DOHH2 (cell line): Measurements from ENCODE around the gene TEDDM1.

Experiments
- H3F3A ChIP-seq: fragments of 200-600 bp; sonication (generic), shearing (Covaris generic); 2 replicates; pipeline ENCODE4 v1.6.0; 2016; ENCODE audit warnings: antibody characterized with exemption, mild to moderate bottlenecking; ENCODE audit not compliant: control insufficient read depth, insufficient read depth
- H3K27ac ChIP-seq: fragments of 200-600 bp; sonication (generic); 2 replicates; pipeline ENCODE4 v1.5.1; 2014; ENCODE audit warnings: low read depth, mild to moderate bottlenecking, low read length, moderate library complexity
- H3K27me3 ChIP-seq: fragments of 200-600 bp; sonication (generic); 2 replicates; pipeline ENCODE4 v1.6.1; 2014; ENCODE audit warnings: mild to moderate bottlenecking, low read length, mixed read lengths; ENCODE audit not compliant: control insufficient read depth
- H3K36me3 ChIP-seq: fragments of 200-600 bp; sonication (generic); 2 replicates; pipeline ENCODE4 v1.6.1; 2014; ENCODE audit warnings: mild to moderate bottlenecking, low read length, moderate library complexity, mixed read lengths; ENCODE audit not compliant: control insufficient read depth
- H3K4me1 ChIP-seq: fragments of 200-600 bp; sonication (generic); 2 replicates; pipeline ENCODE4 v1.6.1; 2014; ENCODE audit warnings: mild to moderate bottlenecking, low read length, mixed read lengths; ENCODE audit not compliant: control insufficient read depth
- H3K4me2 ChIP-seq: fragments of 200-600 bp; sonication (generic); 2 replicates; pipeline ENCODE4 v1.6.0; 2014; ENCODE audit warnings: mild to moderate bottlenecking, low read length, moderate library complexity
- H3K4me3 ChIP-seq: fragments of 200-600 bp; sonication (generic); 2 replicates; pipeline ENCODE4 v1.5.1; 2014; ENCODE audit warnings: mild to moderate bottlenecking, low read length, mixed read lengths
- H3K79me2 ChIP-seq: fragments of 200-600 bp; sonication (generic); 2 replicates; pipeline ENCODE4 v1.6.1; 2014; ENCODE audit warnings: mild to moderate bottlenecking, low read length, mixed read lengths; ENCODE audit not compliant: control insufficient read depth
- H3K9me2 ChIP-seq: fragments of 200-600 bp; sonication (generic); replicated peaks from 2 replicates; pipeline ENCODE4 v1.6.1; 2014; ENCODE audit warnings: mild to moderate bottlenecking, low read length, mixed read lengths; ENCODE audit not compliant: control insufficient read depth
- H3K9me3 ChIP-seq: fragments of 200-600 bp; sonication (generic); 2 replicates; pipeline ENCODE4 v1.6.1; 2014; ENCODE audit warnings: antibody characterized with exemption, low read length, mixed read lengths; ENCODE audit not compliant: control insufficient read depth, insufficient read depth
- H4K20me1 ChIP-seq: fragments of 200-600 bp; sonication (generic); 2 replicates; pipeline ENCODE4 v1.6.0; 2014; ENCODE audit warnings: low read depth, mild to moderate bottlenecking, antibody characterized with exemption, low read length, moderate library complexity; ENCODE audit not compliant: control insufficient read depth, insufficient read depth
- EZH2phosphoT487 ChIP-seq: fragments of 200-600 bp; sonication (generic); IDR thresholded peaks from 2 replicates; pipeline ENCODE4 v1.6.1; 2017; ENCODE audit warnings: borderline replicate concordance, mild to moderate bottlenecking, antibody characterized with exemption, low read length, moderate library complexity, mixed read lengths
- TF ChIP-seq, protein P1 (sequence below): fragments of 200-600 bp; sonication (generic); IDR thresholded peaks from one replicate; pipeline ENCODE4 v1.5.1; 2014; ENCODE audit warnings: antibody characterized with exemption, mild to moderate bottlenecking, low read depth, low read length; ENCODE audit not compliant: poor library complexity, severe bottlenecking

Gene TEDDM1

DNA sequence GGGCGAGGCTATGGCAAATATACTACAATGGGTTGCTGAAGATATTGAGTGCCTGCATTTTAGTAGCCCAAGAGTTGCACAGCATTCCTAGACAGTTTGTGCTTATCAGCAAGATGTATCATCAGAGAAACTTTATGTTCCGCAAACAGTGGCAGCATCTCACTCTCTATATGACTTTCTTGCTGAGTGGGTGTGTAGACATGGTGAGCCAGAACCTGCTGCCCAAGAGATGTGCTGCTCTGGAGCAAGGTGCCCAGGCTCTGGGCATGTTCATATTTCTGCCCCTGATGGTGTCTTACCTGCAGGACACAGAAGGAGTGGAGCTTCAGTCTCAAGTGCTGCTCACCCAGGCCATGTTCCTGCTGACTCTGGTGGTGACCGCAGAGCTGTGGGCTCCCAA lies 41.3 kb upstream of the TEDDM1 start:
- no peaks in the 10 kb centered on the region for H3K9me3 ChIP-seq
- H3K4me3 ChIP-seq: no peak overlapping the region
- no peaks in the 10 kb centered on the region for H3F3A ChIP-seq
- no peak overlapping the region for H3K4me2 ChIP-seq
- no peaks in the 10 kb centered on the region for H4K20me1 ChIP-seq
- H3K9me2 ChIP-seq: no peaks in the 10 kb centered on the region
- no peak for TF ChIP-seq EZH2phosphoT487
- TF ChIP-seq, protein P1, sequence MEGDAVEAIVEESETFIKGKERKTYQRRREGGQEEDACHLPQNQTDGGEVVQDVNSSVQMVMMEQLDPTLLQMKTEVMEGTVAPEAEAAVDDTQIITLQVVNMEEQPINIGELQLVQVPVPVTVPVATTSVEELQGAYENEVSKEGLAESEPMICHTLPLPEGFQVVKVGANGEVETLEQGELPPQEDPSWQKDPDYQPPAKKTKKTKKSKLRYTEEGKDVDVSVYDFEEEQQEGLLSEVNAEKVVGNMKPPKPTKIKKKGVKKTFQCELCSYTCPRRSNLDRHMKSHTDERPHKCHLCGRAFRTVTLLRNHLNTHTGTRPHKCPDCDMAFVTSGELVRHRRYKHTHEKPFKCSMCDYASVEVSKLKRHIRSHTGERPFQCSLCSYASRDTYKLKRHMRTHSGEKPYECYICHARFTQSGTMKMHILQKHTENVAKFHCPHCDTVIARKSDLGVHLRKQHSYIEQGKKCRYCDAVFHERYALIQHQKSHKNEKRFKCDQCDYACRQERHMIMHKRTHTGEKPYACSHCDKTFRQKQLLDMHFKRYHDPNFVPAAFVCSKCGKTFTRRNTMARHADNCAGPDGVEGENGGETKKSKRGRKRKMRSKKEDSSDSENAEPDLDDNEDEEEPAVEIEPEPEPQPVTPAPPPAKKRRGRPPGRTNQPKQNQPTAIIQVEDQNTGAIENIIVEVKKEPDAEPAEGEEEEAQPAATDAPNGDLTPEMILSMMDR: no peak
- no peaks in the 10 kb centered on the region for H3K4me1 ChIP-seq
- no peaks in the 10 kb centered on the region; the same call in 1 of the 2 replicates for H3K27me3 ChIP-seq
- no peak overlapping the region for H3K27ac ChIP-seq
- H3K36me3 ChIP-seq: no peaks in the 10 kb centered on the region
- H3K79me2 ChIP-seq: no peaks in the 10 kb centered on the region

DNA sequence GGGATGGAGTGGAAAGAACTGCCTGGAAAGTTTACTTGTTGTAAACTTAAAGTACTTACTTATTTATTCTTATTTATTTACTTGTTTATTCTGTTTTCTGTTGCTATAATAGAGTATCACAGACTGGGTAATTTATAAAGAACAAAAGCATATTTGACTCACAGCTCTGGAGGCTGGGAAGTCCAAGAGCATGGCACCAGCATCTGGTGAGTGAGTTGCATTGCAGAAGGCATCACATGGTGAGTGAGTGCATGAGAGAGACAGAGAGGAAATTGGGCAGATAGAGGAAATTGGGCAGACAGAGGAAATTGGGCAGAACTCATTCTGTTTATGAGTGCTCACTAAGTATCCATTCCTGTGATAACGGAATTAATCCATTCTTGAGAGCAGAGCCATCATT lies 37.9 kb upstream of the TEDDM1 start:
- Histone ChIP-seq H3K9me2 (no peaks in the 10 kb centered on the region), H4K20me1 (no peaks in the 10 kb centered on the region), H3F3A (no peaks in the 10 kb centered on the region), H3K9me3 (no peaks in the 10 kb centered on the region), H3K36me3 (no peaks in the 10 kb centered on the region), H3K79me2 (no peaks in the 10 kb centered on the region), H3K27me3 (no peaks in the 10 kb centered on the region), H3K27ac (no peak overlapping the region), H3K4me2 (no peak overlapping the region), H3K4me1 (no peaks in the 10 kb centered on the region), H3K4me3 (no peak overlapping the region)
- TF ChIP-seq, protein P1: no peak
- no peak for TF ChIP-seq EZH2phosphoT487

DNA sequence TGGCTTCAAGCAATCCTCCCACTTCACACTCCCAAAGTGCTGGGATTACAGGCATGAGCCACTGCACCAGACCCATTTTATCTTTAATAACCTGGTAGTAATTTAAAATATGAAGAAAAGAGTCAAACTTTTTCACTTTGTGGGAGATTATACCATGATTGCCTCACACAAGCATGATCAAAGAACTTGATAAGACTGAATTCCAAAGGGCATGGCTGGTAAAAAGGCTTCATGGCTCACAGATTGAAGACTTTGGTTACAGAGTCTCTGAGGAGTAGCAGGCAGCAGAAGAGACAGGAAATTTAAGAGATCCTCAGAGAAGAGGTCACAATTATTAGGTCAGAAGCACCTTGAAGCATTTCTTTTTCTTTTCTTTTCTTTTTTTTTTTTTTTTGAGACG lies 33.1 kb upstream of the TEDDM1 start:
- no peak overlapping the region for H3K4me3 ChIP-seq
- H3K4me1 ChIP-seq: peaks cover 7% of the 10 kb centered on the region
- H3K9me3 ChIP-seq: no peaks in the 10 kb centered on the region
- TF ChIP-seq, protein P1: no peak
- TF ChIP-seq EZH2phosphoT487: no peak
- H3K79me2 ChIP-seq: no peaks in the 10 kb centered on the region
- no peaks in the 10 kb centered on the region for H4K20me1 ChIP-seq
- H3K4me2 ChIP-seq: no peak overlapping the region
- H3F3A ChIP-seq: no peaks in the 10 kb centered on the region
- no peaks in the 10 kb centered on the region for H3K9me2 ChIP-seq
- no peak overlapping the region for H3K27ac ChIP-seq
- H3K36me3 ChIP-seq: no peaks in the 10 kb centered on the region
- H3K27me3 ChIP-seq: no peaks in the 10 kb centered on the region; the same call in 1 of the 2 replicates

DNA sequence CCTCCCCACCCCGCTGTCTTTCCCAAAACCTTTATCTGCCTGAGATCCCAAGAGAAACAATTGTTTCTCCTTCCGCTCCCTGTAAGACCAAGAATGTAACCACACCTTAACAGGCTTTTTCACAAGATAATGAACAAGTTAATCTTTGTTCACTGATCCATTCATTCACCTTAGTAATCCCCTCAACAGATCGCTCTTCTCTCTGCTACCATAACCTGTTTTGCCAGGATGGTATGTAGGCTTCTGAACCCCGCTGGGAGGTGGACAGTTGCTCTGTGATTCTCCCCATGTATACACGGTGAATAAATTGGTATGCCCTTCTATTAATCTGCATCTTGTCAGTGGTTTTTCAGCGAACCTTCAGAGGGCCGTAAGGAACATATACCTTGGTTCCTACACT lies 30.8 kb upstream of the TEDDM1 start:
- H3K27me3 ChIP-seq: peaks cover 3% of the 10 kb centered on the region; the same call in 1 of the 2 replicates
- no peaks in the 10 kb centered on the region for H3K36me3 ChIP-seq
- H3F3A ChIP-seq: no peaks in the 10 kb centered on the region
- H3K79me2 ChIP-seq: no peaks in the 10 kb centered on the region
- no peaks in the 10 kb centered on the region for H3K9me2 ChIP-seq
- H3K4me3 ChIP-seq: no peak overlapping the region
- no peaks in the 10 kb centered on the region for H3K9me3 ChIP-seq
- no peaks in the 10 kb centered on the region for H4K20me1 ChIP-seq
- H3K4me2 ChIP-seq: no peak overlapping the region
- peaks cover 7% of the 10 kb centered on the region for H3K4me1 ChIP-seq
- no peak overlapping the region for H3K27ac ChIP-seq
- TF ChIP-seq, protein P1: no peak
- TF ChIP-seq EZH2phosphoT487: no peak
